ENCODE measurements around the gene BMP4. TPM values are rescaled to one million over a fixed set of nuclear protein-coding genes. Genes with fewer than 3 reads are reported as not detected.
A peak's percentile ranks its signal among the peaks of the same experiment; 100 is the strongest.

Gene BMP4
- total RNA-seq, 4 donors from 2014 or later = 9.9 to 23.7 (median 15.4) TPM

- Histone ChIP-seq H3K27me3 (no peaks in the 10 kb centered on the region), H3K27ac (no peak overlapping the region), H3K9me3 (no peaks in the 10 kb centered on the region), H3K36me3 (no peaks in the 10 kb centered on the region), H3K4me1 (no peaks in the 10 kb centered on the region), H3K4me3 (no peak overlapping the region)
- 93% methylated on average over 1 of the region's 1 CpG for WGBS
- TF ChIP-seq CTCF (IDR thresholded peaks at IDR 0.05) = no peak
- TF ChIP-seq POLR2A (IDR thresholded peaks at IDR 0.05) = no peak
- no peak for TF ChIP-seq POLR2AphosphoS5 (IDR thresholded peaks at IDR 0.05)
- TF ChIP-seq EP300 (IDR thresholded peaks at IDR 0.05) = no peak
- no peak for DNase-seq (ENCODE audit: low spot score in 2 of 2)
Observed at GRCh38 chr14:53916239-53916638, 40.4 kb downstream of the BMP4 start.

GRCh38 chr14:53915364-53916014 is 41.1 kb downstream of the BMP4 start:
- no peak for DNase-seq (ENCODE audit: low spot score in 2 of 2)
- Histone ChIP-seq H3K9me3 (no peaks in the 10 kb centered on the region), H3K36me3 (no peaks in the 10 kb centered on the region), H3K4me1 (no peaks in the 10 kb centered on the region), H3K27me3 (no peaks in the 10 kb centered on the region), H3K4me3 (no peak overlapping the region), H3K27ac (no peak overlapping the region)
- 71% methylated on average over 4 of the region's 4 CpGs for WGBS
- TF ChIP-seq EP300 (IDR thresholded peaks at IDR 0.05) (no peak), POLR2AphosphoS5 (IDR thresholded peaks at IDR 0.05) (no peak), POLR2A (IDR thresholded peaks at IDR 0.05) (no peak), CTCF (IDR thresholded peaks at IDR 0.05) (no peak)

GRCh38 chr14:53912021-53912420 is 44.6 kb downstream of the BMP4 start:
- 38% methylated on average over 1 of the region's 1 CpG for WGBS
- Histone ChIP-seq H3K27me3 (no peaks in the 10 kb centered on the region), H3K4me1 (no peaks in the 10 kb centered on the region), H3K9me3 (no peaks in the 10 kb centered on the region), H3K27ac (no peak overlapping the region), H3K4me3 (no peak overlapping the region), H3K36me3 (no peaks in the 10 kb centered on the region)
- DNase-seq (ENCODE audit: low spot score in 2 of 2) = no peak
- TF ChIP-seq EP300 (IDR thresholded peaks at IDR 0.05) = no peak

GRCh38 chr14:53908416-53908815 is 48.2 kb downstream of the BMP4 start:
- H3K9me3 ChIP-seq = no peaks in the 10 kb centered on the region
- no peak for DNase-seq (ENCODE audit: low spot score in 2 of 2)
- H3K27ac ChIP-seq = no peak overlapping the region
- WGBS = 78% methylated on average over 2 of the region's 2 CpGs
- no peak for TF ChIP-seq POLR2A (IDR thresholded peaks at IDR 0.05)
- TF ChIP-seq EP300 (IDR thresholded peaks at IDR 0.05) = no peak
- TF ChIP-seq CTCF (IDR thresholded peaks at IDR 0.05) = no peak
- no peak for TF ChIP-seq POLR2AphosphoS5 (IDR thresholded peaks at IDR 0.05)
- H3K27me3 ChIP-seq = no peaks in the 10 kb centered on the region
- H3K4me3 ChIP-seq = no peak overlapping the region
- no peaks in the 10 kb centered on the region for H3K4me1 ChIP-seq
- H3K36me3 ChIP-seq = no peaks in the 10 kb centered on the region

GRCh38 chr14:53902307-53902706 is 54.3 kb downstream of the BMP4 start:
- H3K36me3 ChIP-seq = no peaks in the 10 kb centered on the region
- DNase-seq (ENCODE audit: low spot score in 2 of 2) = no peak
- no peak overlapping the region for H3K4me3 ChIP-seq
- no peak overlapping the region for H3K27ac ChIP-seq
- H3K27me3 ChIP-seq = no peaks in the 10 kb centered on the region
- peaks cover 4% of the 10 kb centered on the region for H3K4me1 ChIP-seq
- no peak for TF ChIP-seq EP300 (IDR thresholded peaks at IDR 0.05)
- no peak for TF ChIP-seq CTCF (IDR thresholded peaks at IDR 0.05)
- no peak for TF ChIP-seq POLR2AphosphoS5 (IDR thresholded peaks at IDR 0.05)
- TF ChIP-seq POLR2A (IDR thresholded peaks at IDR 0.05) = no peak
- WGBS = 88% methylated on average over 1 of the region's 1 CpG
- no peaks in the 10 kb centered on the region for H3K9me3 ChIP-seq

GRCh38 chr14:53900499-53900898 is 56.1 kb downstream of the BMP4 start:
- Histone ChIP-seq H3K27ac (no peak overlapping the region), H3K27me3 (no peaks in the 10 kb centered on the region), H3K4me3 (no peak overlapping the region), H3K9me3 (no peaks in the 10 kb centered on the region), H3K4me1 (peaks cover 4% of the 10 kb centered on the region), H3K36me3 (no peaks in the 10 kb centered on the region)
- WGBS = 35% methylated on average over 4 of the region's 4 CpGs
- peak; percentile 85 to 88 for DNase-seq (ENCODE audit: low spot score in 2 of 2)
- TF ChIP-seq POLR2A (IDR thresholded peaks at IDR 0.05) (no peak), POLR2AphosphoS5 (IDR thresholded peaks at IDR 0.05) (peak in 2 of 3 donors; percentile 54 to 63)

Measured in suprapubic skin (tissue), 4 donors.